Esophagus muscularis mucosa (tissue), 4 donors: ENCODE results near the gene PCP4L1.

Experiments
- EP300 ChIP-seq: sonication (generic); formaldehyde crosslinking; IDR thresholded peaks from one replicate; pipeline ENCODE4 v1.6.1; 2017; ENCODE audit warnings: antibody characterized with exemption
- POLR2A ChIP-seq: fragments of 450-650 bp; IDR thresholded peaks from one replicate; pipeline ENCODE4 v1.6.1; 2017; ENCODE audit warnings: antibody characterized with exemption, moderate library complexity, mild to moderate bottlenecking, low read depth
- POLR2AphosphoS5 ChIP-seq, 2 donors: sonication (generic); formaldehyde crosslinking; IDR thresholded peaks; one replicate each; pipeline ENCODE4 v1.6.1; 2017; ENCODE audit warnings: antibody characterized with exemption in 2 of 2
- TF ChIP-seq, protein P1 (sequence below), 3 experiments: fragments of 200-600 bp in 2 of 3; fragments of 450-650 bp in 1 of 3; sonication (generic) in 2 of 3; IDR thresholded peaks; one replicate each; pipeline ENCODE4 v1.5.1; 2017 to 2019; ENCODE audit warnings: antibody characterized with exemption in 3 of 3, mild to moderate bottlenecking in 2 of 3, moderate library complexity in 1 of 3

DNA sequence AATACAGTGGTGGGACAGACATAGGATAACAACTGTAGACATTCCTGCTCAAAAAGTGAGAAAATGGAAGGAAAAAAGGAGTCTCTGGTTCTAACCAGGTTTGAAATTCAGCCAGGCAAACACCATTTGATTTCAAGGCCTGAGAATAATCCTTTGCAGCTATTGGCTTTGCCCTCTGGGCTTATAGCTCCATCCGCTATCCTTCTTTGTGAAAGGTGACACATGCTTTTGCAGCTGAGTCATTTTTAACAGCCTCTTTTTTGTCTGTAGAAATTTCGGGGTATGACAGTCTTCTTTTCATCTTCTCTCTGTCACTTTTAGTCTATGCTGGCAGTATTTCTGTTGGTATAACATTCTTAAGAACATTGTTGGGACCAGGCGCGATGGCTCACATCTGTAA, 71.8 kb downstream of the PCP4L1 start:
- TF ChIP-seq, protein P1, sequence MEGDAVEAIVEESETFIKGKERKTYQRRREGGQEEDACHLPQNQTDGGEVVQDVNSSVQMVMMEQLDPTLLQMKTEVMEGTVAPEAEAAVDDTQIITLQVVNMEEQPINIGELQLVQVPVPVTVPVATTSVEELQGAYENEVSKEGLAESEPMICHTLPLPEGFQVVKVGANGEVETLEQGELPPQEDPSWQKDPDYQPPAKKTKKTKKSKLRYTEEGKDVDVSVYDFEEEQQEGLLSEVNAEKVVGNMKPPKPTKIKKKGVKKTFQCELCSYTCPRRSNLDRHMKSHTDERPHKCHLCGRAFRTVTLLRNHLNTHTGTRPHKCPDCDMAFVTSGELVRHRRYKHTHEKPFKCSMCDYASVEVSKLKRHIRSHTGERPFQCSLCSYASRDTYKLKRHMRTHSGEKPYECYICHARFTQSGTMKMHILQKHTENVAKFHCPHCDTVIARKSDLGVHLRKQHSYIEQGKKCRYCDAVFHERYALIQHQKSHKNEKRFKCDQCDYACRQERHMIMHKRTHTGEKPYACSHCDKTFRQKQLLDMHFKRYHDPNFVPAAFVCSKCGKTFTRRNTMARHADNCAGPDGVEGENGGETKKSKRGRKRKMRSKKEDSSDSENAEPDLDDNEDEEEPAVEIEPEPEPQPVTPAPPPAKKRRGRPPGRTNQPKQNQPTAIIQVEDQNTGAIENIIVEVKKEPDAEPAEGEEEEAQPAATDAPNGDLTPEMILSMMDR (IDR thresholded peaks at IDR 0.05): no peak
- TF ChIP-seq POLR2A (no peak), EP300 (no peak), POLR2AphosphoS5 (IDR thresholded peaks at IDR 0.05) (no peak)
